ENCODE data around the gene CALHM2. TPM values are rescaled to one million over a fixed set of nuclear protein-coding genes. Genes with fewer than 3 reads are reported as not detected.

Gene CALHM2, protein sequence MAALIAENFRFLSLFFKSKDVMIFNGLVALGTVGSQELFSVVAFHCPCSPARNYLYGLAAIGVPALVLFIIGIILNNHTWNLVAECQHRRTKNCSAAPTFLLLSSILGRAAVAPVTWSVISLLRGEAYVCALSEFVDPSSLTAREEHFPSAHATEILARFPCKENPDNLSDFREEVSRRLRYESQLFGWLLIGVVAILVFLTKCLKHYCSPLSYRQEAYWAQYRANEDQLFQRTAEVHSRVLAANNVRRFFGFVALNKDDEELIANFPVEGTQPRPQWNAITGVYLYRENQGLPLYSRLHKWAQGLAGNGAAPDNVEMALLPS
- 51.1 and 61.2 TPM in 2 replicates for total RNA-seq

DNA sequence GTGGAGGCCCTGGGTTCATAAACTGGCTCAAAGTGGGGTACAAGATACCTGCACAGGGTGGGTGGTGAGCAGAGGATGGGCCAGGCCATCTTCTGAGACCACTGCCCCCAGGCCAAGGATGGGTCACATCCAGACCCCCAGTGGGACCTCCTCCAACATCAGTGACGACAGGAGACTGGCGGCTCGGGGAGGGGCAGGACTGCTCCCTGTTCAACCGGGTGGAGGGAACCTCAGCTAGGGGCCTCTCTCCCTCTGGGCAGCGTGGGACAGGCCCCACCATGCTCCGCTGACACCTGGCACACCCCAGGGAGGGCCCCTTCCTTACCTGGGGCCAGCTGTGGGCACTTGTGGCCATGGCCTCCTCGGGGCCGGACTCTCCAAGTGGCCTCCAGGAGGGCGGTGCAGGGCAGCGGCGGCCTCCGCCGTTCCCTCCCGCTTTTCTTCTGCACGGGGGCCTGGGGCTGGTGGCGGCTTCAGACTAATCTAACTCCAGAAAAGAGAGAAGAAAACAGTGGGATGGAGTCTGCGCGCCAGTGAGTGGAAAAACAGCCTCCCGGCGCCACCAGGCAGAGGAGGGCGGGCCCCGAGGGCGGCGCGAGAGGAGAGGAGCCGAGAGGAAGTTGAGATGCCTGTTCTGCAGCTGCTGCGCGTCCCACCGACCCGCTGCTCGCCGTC lies at the start of gene CALHM2:
TSS of gene CALHM2 (minus strand) at position 540 of the 675 bp plus-strand sequence. CDS start 2,429 bp downstream, outside the sequence.

DNA sequence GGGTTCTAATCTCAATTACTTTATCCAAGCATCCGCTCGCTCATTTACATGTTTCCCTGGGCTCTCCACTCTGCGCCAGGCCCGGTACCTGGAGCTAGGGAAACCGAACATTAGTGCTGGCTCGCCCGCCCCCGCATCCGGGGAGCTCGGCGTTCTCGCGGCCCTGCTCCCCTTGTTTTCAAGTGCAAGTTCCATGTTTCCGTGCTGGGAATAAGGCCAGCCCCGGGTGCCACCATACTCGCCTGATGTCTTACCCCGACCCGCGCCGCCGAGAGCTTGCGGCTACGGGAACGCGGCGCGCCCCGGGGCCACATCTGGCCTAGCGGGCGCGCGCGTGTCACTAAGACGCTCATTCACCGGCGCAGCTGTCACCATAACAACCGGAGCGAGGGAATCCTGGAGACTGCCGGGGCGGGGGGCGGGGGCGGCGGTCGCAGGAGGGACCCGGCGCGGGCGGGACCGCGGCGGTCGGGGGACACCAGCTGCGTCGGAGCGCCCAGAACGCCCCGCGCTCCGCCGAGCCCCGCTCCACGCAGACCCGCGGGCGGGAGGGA lies 41.3 kb upstream of the CALHM2 start, which contains the start of gene NEURL1:
TSS of gene NEURL1 (plus strand) at position 344 of the 554 bp plus-strand sequence. CDS start 683 bp downstream, outside the sequence.

DNA sequence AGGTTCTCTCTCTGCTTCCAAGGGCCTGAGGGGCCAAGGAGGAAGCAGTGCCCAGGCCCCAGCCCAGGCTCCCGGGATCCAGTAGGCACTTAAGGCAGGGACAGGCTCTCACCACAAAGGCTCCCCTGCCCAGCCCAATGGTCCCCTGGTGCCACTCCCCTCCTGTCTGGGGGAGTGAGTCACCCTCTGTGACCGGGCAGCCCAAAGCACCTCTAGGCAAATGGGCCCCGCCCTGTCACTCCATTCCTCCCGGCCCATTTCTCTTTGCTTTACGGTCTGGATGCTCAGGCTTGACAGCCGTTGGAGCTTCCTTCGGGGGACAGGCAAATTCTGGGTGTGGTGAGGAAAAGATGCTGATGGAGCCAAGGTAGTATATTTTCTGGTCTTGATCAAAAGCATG lies 27.0 kb upstream of the CALHM2 start, which contains the start of gene CALHM3:
TSS of gene CALHM3 (minus strand) at position 106 of the 400 bp plus-strand sequence. CDS start 208 bp downstream, outside the sequence.

DNA sequence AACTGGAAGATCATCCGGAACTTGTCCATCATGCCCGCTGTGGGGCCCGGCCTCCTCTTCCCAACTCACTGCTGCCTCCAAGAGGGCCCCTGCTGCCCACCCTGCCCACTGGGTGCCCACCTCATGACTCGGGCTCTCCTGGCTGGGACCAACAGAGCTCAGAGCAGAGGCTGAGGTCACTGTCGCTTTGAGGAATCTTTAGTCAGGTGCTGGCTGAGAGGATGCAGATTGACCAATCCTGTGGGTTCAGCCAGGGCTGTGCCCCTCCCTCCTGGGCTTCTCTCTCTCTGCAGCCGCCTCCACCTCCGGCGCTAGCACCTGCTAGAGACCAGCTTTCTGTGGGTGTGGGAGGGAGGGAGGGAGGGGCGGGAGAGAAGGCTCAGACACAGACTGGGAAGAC lies 6.5 kb upstream of the CALHM2 start, which contains the start of gene CALHM1:
TSS of gene CALHM1 (minus strand) at position 181 of the 400 bp plus-strand sequence. CDS start at position 32, 149 bp downstream.

Other genes starting within 250 kb of the CALHM2 start
- gene RPEL1, start 206.5 kb downstream of the CALHM2 start, total RNA-seq = 0.16 TPM in 1 of 2 replicates, not detected in the other
- 12.8 and 13.0 TPM in 2 replicates for gene INA, start 175.2 kb downstream of the CALHM2 start, total RNA-seq
- 10.4 and 11.8 TPM in 2 replicates for gene PCGF6, start 101.2 kb downstream of the CALHM2 start, total RNA-seq
- gene TAF5, start 84.4 kb downstream of the CALHM2 start, total RNA-seq = 1.9 and 2.4 TPM in 2 replicates
- 116 and 154 TPM in 2 replicates for gene ATP5MK, start 55.9 kb downstream of the CALHM2 start, total RNA-seq
- gene PDCD11, start 55.7 kb downstream of the CALHM2 start, total RNA-seq = 30.4 and 36.7 TPM in 2 replicates
- not detected in 2 replicates for gene CALHM1, start 6.5 kb upstream of the CALHM2 start, total RNA-seq
- gene CALHM3, start 26.9 kb upstream of the CALHM2 start, total RNA-seq = not detected in 2 replicates
- 0.12 and 0.16 TPM in 2 replicates for gene NEURL1, start 41.3 kb upstream of the CALHM2 start, total RNA-seq

Measured in hair follicle dermal papilla cell (primary cell).